Activated CD8-positive, alpha-beta memory T cell treated with anti-CD3 and anti-CD28 coated beads, Interleukin-2, amount 50 U/mL, for 48 hours (primary cell): ENCODE data around the gene R3HDM2.
A peak's percentile ranks its signal among the peaks of the same experiment; 100 is the strongest.

Experiments
- DNase-seq: peaks from one replicate; pipeline ENCODE4 v3.0.0-alpha.2; 2020

The R3HDM2 gene

DNA sequence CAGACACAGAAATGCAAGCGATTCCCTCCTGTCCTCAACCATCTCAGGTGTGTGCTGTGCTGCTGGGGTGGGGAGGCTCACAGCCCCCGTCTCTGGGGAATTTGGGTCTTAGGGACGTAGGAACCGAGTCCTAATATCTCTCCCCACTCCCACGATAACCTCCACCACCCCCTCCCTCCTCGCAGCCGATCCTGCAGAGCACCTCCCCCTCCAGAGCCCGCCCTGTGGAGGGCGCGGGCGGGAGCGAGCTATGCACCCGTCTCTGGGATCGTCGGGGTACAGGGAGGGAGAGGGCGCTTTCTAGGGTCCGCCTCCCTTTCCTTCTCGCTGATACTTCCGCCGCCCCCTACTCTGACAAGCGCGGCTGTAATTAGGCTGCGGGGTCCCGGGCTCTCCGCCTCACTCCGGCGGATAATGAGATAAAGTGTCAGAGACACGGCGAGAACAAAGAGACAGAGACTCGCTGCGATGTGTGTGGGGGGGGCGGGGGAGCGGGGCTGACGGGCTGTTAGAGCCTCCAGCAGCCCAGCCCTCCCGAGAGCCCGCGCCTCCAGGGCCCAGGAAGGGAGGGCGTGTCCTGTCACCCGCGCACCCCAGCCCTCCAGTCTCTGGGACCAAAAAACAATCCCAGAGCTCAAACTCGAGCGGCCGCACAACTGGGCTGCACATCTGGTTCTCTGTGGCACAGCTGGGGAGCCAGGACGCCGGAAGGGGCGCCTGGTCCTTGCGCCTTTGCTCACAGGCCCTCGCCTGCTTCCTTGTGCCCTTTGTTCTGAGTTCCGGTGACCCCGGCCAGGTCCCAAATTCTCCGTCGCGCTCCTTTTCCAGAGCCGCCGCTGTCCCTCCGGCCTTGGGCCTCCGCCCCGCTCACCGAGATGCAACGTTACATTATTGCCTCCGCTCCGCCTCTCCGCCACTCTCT lies 192.7 kb downstream of the R3HDM2 start:
- DNase-seq, result peak; percentile 74

DNA sequence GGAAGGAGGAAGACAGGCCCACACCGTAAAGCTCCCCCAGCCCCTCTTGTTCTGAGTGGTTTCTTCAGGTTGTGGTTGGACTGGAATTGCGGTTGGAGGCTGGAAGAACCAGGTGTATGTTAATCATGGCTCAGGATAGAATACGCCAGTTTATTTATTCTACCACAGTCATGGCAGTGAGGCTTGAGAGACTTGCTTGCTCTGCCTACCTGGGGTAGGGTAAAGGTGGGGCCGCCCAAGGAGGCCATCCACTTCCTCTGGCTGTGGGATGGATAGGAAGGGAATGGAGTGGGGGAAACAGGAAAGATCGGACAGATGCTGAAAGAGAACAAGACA lies 193.3 kb downstream of the R3HDM2 start:
- DNase-seq, result no peak

DNA sequence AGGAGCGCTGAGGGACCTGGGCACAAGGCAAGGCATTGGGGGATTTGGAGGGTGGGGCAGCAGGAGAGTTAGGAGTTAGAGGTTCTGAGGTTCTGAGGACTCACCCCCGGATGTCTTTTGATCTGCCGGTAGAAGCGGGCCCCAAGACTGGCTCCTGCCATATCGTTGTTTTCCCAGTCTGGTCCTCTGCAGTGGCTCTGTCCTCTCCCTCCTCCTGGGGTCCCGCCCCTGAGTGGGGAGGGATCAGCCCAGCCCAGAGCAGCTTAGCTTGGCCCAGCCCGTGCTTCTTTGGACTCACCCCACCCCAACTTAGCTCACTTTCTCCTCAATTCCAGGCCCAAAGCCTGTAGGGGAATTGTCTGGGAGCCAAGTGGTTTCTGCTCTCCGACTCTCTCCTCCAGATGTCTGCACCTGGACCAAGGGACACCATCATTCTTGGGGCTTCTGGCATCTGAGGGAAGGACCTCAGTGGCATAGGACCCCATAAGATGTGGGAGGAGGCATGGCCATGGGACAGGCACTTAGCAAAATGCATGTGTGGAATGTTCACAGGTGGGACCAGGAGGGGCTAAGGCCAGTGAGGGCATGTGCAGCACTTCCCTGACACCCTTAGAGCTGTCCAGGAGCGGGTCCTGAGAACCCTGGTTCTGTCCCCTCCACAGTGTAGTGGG lies 193.8 kb downstream of the R3HDM2 start:
- peak; percentile 65 for DNase-seq

DNA sequence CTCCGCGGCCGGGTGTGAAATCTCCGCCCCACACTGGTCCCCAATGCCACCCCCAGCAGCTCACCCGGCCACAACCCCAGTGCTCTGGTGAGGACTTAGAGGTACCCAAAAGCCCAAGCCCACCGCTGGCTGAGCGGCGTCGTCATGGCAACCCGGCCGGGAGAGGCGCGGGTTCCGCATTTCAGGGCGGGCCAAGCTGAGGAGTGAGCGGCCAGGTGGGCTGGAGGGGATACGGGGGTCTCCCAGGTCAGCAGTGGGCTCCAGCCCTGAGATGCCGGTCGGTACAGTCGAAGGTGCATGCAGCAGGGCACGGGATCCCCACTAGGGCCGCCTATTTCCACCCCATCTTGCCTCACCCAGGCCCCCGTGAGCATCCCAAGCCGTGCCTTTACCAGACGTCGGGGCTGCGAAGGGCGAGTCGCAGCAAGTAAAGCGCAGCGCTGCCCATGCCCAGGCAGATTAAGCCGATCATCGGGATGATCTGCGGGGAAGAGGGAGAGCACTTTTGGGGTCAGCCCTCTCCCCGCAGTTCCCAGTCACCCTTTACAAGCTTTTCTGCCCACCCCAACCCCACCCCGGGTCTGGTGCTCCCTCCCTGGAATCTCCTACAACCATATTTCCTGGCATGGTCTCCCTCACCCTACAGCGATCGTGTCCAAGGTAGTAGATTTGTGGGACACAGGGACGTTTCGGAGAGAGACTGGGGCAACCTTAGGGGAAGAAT lies 194.5 kb downstream of the R3HDM2 start:
- DNase-seq, result peak; percentile 75

DNA sequence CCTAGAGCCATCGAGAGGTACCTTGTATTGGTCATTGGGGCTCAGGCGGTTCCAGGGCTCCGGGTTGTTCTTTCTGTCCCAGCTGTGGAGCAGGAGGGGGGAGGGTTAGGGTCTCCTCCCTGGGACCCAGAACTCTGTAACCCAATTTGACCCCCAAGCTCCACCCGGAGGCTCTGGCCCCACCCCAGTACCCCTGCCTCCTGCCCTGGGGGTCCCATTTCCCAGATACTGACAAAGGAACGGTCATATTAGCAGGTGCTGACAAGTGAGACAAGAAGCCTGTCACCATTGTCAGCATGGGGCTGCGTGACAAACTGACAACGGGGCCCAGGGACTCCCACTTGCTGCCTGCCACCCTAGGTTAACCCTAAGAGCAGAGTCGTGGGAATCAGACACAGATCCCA lies 195.1 kb downstream of the R3HDM2 start:
- DNase-seq, result no peak

DNA sequence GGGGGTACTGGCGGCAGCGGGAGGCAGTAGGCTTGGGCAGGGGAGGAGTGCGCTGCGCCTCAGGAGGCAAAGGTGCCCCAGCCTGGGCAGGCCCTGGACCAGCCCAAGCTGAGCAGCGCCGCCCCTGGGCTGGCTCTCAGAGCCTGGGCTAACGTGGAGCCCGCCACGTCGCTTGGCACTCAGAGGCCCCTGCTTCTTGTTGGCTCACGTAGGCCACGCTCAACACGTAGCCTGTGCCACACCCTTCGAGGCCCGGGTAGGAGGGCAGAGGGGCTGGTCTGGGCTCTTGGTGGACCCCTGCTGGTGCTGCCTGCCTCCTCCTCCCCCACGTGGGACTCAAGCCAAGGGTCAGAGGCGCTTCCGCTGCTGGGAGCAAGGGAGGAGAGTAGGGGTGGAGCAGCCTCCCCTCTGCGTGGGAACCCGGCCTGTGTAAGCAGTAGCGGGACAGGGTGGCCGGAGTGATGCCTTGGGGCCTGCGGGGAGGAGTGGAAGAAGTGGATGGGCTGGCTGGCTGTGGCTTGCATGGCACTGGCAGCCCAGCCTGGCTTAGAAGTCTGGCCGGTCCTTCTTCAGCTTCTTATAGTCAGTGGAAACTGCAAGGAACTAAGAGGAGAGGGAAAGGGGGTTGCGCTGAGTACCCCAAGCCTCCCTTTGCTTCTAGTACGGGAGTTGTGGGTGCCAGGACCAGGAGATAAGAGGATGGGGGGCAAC lies 195.7 kb downstream of the R3HDM2 start:
- DNase-seq, result peak; percentile 56

DNA sequence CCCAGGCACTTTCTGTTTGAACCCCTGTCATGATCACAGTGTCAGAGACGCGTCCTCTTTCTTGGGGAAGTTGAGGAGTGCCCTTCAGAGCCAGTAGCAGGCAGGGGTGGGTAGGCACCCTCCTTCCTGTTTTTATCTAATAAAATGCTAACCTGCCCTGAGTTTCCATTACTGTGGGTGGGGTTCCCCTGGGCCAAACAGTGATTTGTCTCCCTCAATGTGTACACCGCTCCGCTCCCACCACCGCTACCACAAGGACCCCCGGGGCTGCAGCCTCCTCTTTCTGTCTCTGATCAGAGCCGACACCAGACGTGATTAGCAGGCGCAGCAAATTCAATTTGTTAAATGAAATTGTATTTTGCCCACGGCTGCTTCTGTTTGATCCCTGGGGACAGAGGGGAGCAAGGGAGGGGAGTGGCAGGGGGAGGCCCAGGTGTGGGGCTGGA lies 196.2 kb downstream of the R3HDM2 start:
- no peak for DNase-seq

DNA sequence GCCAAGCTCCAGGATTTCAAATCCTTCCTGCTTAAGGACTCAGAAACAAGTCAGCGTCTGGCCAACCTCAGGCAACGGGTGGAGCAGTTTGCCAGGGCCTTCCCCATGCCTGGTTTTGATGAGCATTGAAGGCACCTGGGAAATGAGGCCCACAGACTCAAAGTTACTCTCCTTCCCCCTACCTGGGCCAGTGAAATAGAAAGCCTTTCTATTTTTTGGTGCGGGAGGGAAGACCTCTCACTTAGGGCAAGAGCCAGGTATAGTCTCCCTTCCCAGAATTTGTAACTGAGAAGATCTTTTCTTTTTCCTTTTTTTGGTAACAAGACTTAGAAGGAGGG lies 196.6 kb downstream of the R3HDM2 start:
- no peak for DNase-seq

DNA sequence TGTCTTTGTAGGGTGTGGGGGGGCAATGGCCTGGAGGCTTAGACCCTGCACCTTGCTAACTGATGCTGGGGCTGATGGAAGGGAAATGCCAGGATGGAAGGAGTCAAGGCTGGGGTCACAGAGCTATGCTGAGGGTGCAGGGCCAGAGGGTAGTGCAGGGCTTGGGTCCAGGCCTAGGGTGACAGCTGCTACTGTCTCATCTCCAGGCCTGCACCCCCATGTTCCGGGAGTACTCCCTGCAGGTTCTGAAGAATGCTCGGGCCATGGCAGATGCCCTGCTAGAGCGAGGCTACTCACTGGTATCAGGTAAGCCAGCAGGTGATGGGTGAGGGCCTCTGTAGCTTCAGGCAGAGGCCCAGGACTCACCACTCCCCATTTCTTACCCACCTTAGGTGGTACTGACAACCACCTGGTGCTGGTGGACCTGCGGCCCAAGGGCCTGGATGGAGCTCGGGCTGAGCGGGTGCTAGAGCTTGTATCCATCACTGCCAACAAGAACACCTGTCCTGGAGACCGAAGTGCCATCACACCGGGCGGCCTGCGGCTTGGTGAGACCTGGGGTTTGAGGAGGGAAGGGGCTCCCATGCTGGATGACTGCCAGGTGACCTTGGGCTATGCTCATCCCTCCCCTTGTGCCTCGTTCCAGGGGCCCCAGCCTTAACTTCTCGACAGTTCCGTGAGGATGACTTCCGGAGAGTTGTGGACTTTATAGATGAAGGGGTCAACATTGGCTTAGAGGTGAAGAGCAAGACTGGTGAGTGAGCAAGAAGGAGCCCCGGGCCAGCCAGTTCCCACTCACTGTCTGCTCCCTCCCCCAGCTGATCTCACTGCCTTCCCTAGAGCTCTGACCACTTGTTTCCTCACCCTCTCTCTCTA lies 197.2 kb downstream of the R3HDM2 start:
- DNase-seq, result no peak

DNA sequence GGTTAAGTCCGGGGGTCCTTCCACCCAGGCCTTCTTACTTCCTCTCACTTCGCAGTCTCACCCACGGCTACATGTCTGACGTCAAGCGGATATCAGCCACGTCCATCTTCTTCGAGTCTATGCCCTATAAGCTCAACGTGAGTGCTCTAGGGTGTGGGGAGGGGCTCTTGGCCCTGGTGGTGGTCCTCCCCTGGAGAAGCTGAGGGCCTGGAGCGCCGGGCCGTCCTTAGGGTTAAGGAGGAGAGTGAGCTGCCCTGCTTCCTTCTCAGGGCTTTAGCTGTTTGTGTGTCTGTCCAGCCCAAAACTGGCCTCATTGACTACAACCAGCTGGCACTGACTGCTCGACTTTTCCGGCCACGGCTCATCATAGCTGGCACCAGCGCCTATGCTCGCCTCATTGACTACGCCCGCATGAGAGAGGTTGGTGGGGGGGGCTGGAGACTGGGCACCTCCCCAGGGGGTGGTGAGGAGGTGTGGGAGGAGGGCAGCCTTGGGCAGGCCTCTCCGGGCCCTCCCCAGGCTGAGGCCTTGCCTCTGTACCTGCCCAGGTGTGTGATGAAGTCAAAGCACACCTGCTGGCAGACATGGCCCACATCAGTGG lies 198.6 kb downstream of the R3HDM2 start:
- no peak for DNase-seq

DNA sequence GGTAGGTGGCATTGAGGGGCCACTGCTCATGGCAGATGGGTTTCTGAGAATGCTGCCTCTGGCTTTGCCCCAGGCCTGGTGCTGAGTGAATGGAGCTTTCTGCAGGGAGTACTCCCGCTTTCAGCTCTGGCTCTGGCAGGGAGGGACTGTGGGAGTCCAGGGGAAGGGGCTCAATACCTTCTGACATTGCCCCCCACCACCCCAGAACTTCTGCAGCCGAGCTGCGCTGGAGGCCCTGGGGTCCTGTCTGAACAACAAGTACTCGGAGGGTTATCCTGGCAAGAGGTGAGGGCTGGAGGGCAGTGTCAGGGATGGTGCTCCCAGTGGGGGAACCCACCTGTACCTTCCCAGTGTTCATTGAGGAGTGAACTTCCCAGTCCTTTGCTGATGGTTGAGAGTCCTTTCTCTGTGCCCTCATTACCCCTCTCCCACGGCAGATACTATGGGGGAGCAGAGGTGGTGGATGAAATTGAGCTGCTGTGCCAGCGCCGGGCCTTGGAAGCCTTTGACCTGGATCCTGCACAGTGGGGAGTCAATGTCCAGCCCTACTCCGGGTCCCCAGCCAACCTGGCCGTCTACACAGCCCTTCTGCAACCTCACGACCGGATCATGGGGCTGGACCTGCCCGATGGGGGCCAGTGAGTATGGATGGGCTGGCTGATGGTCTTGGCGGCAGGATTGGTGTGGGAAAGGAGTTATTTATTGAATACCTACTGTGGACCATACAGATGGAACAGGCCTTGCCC lies 199.4 kb downstream of the R3HDM2 start:
- DNase-seq, result no peak

DNA sequence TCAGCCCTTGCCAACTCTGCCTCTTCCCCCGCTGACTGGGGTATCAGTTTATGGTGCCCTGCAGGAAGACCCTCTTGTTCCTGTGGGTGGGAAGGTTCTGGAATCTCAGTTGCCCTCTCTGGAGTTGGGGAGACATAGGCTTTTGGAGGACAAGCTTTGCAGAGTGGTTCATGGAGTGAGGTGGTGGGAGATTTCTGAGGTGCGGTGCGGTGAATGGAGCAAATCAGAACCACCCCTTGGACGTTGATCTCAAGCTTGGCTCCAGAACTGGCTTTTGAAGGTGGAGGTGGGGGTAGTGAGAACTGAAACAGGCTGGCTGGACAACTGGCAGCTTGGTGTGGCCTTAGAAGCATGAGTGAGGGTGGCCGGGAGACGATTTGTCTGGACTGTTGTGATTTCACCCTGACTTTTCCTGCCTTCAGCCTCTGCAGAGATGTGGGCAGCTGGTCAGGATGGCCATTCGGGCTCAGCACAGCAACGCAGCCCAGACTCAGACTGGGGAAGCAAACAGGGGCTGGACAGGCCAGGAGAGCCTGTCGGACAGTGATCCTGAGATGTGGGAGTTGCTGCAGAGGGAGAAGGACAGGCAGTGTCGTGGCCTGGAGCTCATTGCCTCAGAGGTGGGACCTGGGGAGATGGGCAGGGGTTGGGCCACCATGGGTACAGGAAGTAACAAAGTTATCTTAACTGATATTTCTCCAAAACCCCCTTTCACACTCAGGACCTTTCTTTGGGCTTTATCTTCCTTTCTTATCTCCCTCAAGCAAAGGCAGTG lies 200.3 kb downstream of the R3HDM2 start:
- DNase-seq, result no peak

DNA sequence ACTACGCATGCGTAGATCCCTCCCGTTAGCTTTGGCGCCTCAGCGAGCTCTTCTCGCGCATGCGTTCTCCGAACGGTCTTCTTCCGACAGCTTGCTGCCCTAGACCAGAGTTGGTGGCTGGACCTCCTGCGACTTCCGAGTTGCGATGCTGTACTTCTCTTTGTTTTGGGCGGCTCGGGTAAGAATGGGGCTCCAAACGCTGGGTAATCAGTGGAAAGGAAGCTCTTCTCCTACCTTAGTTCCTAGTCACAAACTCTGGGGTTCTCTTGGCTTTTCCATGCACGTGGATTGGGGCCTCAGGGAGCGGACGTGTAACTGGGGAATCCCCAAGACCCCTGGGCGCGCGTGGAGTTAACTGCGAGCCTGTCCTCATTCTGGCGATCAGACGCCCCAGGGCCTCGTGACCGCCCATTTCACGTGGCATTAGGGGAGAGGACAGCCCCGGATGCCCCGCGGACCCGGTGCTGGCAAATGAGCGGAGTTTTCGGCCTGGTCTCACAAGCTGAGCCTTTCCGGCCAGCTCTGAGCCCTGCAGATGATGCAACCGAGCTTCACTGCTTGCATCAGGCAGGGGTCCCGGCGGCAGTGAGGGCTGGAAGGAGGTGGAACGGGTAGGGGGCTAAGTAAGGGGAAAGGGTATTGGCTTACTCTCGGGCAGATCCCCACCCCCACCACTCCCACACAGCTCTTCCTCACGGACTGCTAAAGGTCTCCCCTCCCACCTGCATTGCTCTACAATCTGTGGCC lies 201.0 kb downstream of the R3HDM2 start, which contains the start of gene SHMT2:
Gene SHMT2, plus strand, starts transcription at position 78 of the 747 bp plus-strand sequence. Its CDS starts 68 bp downstream, at position 146.
- DNase-seq, result peak; percentile 94

DNA sequence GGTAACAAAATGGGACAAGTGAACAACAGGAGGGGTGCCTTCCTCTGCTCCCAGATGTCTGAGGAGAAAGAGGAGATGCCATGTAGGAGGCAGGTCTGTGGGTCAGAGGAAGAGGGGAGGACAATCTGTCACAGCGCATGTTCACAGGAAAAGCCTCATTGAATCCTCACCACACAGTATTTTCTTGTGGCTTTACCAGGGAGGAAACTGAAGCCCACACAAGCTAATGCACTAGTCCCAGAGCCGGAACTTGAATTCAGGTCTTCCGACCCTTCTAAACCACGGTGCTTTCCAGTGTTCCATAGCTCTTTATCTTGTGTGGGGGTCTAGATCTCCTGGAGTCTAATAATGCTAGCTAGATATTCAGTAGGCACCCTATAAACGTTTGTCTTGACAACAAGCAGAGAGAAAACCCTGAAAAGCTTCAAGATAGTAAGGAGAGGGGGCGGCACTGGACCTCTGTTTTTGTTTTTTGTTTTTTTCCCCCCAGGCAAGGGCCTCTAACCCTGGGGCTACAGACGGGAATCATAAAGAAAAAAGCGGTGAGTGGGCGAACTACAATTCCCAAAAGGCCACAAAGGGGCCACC lies 201.7 kb downstream of the R3HDM2 start:
- no peak for DNase-seq

DNA sequence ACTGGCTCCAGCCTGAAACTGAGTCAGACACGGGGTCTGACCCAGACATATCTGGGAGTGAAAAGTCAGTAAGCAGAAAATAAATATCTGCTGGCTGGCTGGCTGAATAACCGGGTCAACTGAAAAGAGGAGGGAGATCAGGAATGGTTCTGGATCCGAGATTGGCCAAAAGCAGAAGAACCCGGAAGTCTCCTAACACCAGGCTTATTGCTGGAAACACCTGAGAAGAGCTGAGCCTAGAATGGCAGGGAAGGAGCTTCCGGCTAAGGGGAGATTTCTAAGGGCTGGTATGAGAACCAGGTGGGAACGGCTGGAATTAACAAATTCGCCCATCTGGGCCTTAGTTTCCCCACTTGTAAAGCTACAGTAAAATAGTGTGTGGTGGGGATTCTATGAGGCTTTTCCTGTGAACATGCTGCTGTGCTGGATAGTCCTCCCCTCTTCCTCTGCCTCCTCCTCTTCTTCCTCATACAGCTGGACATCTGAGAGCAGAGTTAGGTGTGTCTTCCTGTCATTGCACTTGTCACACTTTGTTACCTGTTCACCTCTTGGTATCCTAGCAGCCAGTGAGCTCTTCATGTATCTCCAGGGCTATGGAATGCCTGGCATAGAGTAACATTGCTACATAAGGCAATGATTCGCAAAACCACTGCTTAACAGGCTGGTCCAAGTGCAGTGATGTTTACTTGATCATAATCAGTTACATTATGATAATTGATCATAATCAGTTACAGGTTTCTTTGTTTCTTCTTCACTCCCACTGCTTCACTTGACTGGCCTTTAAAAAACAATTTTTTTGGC lies 203.3 kb downstream of the R3HDM2 start:
- DNase-seq, result no peak

DNA sequence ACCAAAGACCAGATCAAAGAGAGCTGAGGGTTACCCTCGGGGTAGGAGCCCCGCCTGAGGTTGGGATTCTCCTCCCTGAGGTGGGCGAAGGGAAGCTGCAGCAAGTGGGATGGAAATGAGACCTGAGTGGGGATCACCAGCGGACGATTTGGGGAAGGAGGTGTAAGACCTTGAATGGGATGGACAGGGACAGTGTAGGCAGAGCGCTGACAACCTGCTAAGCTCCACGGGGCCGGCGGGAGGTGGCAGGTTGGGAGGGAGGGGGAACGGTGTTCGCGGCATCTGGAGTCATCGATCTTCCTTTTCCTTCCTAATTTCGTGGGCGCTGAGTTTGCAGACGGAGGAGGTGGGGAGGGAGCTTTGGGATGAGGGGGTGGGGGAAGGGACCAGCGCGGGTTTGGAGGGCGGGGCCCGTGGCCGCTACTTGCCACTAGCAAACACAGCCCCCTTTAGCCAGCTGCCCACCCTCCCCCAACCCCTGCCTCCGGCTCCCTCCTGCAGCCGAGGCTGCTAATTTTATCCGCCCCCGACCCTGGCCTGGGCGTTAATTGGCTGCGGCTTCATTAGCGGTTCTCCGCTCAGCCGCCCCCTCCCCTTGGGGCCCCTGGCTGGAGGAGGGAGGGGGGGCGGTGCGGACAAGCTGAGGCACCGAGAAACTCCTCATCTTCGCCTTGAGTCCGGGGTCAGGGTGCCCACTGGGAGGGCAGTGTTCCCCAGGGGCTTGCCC lies 204.1 kb downstream of the R3HDM2 start:
- no peak for DNase-seq

DNA sequence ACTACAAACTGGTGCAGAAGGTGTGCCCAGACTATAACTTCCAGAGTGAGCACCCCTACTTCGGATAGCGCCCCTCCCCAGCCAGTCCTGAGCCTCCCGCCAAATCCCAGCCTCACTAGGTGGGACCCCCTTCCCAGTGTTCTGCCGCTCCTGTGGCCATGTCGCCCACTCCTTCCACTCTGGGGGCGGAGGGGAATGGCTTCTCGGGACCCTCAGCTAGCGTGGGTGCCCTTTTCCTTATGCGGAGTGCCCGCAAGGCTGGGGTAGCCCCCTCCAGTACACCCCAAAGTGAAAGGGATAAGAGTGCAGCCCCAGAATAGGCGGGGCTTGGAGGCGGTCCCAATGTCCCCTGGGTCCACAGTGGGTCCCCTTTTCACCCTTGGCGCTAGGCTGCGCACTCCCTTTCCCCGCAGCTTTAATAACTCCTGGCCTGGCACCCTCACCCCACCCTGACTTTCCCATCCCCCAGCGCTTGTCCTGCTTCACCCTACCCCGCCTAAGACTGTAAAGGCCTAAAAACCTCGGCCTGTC lies 205.1 kb downstream of the R3HDM2 start:
- no peak for DNase-seq
